ENCODE results near the gene NME4.
A peak's percentile ranks its signal among the peaks of the same experiment; 100 is the strongest.
"Not testable (repeated sequence)": the region's sequence is repeated elsewhere in the genome, so short reads cannot be mapped to it uniquely, and the experiment has no call there.

NME4 gene

DNA sequence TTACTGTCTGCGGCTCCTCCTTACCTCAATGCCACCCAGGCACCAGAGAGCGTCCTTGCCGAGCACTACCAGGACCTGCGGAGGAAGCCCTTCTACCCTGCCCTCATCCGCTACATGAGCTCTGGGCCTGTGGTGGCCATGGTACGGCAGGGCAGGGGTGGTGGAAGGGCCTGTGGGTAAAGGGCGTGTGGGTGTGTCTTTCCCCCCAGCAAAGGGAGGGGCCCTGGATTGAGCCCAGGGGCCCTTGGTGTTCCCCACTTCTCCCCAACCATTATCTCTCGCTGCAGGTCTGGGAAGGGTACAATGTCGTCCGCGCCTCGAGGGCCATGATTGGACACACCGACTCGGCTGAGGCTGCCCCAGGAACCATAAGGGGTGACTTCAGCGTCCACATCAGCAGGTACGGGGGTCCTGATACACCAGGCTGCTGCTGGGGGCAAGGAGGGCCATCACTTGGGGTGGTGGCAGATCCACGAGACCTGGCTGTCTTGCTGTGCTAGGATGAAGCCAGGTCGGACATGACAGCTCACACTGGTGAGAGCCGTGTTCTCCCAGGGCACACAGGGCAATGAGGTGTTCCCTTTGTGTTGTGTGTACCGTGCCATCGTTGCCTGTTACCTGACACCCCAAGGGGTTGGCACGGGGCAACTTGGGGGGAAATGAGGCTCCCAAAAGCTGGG is 2.5 kb downstream of the NME4 start:
- no peak for DNase-seq

DNA sequence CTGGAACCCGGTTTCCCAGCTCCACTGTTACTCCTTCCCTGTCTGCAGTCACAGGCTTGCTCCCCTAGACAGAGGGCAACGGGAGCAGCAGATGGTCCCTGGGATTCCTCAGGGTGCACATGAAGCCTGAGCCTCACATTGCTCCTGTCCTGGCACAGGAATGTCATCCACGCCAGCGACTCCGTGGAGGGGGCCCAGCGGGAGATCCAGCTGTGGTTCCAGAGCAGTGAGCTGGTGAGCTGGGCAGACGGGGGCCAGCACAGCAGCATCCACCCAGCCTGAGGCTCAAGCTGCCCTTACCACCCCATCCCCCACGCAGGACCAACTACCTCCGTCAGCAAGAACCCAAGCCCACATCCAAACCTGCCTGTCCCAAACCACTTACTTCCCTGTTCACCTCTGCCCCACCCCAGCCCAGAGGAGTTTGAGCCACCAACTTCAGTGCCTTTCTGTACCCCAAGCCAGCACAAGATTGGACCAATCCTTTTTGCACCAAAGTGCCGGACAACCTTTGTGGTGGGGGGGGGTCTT is 3.1 kb downstream of the NME4 start:
- DNase-seq, result no peak

DNA sequence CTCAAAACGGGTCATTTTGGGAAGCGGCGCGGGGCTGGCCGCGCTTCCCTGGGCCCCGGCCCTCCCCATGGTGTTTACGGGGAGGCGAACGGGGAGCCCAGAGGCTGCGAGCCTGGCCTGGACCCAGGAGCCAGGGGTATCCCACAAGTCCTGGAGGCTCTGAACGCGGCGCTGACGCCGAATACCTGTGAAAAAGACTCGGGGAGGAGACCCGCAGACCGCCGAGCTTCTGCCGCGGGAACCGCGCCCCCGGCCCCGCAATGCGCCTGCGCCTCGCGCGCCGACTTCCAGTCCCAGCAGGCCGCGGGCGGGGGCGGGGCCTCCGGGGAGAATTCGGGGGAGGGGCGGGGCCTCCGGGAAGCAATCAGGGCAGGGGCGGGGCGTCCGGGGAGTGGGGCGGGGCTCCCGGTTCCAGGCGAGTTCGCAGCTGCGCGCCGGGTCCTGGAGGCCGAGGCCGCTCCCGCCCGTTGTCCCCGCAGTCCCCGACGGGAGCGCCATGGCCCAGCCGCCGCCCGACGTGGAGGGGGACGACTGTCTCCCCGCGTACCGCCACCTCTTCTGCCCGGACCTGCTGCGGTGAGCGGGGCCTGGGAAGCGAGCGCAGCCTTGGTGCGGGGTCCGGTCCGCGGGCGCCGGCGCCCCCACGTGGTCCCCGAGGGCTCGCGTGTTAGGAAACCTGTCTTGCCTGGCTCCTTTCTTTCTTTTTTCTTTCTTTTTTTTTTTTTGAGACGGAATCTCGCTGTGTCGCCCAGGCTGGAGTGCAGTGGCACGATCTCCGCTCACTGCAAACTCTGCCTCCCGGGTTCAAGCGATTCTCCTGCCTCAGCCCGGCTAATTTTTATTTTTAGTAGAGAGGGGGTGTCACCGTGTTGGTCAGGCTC is 4.7 kb downstream of the NME4 start, which contains the start of gene DECR2:
Gene DECR2 (plus strand): TSS at position 418 of the 881 bp plus-strand sequence. CDS start 79 bp downstream, at position 497.
- DNase-seq, result peak; percentile 95

DNA sequence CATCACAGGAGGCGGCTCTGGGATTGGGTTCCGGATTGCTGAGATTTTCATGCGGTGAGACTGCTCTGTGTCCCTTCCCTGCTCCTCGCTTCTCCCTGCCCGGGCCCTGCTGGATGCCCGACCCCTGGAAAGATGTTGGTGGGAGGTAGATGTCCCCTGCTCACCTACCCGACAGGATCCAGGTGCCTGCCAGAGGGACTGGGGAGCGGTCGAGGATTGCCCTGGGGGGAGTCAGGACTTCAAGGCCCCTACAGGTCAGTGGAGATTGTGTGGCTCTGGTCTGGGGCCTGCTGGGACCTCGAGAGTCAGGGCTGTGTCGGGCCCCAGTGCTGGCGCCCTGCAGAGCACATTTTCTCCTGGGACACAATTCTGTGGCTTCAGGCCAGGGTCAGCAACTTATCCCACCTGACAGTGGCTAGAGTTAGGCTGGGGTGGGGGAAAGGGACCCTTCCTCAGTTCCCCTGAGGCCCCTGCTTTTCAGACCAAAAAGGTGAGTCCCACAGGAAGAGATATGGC is 8.0 kb downstream of the NME4 start:
- DNase-seq, result no peak

DNA sequence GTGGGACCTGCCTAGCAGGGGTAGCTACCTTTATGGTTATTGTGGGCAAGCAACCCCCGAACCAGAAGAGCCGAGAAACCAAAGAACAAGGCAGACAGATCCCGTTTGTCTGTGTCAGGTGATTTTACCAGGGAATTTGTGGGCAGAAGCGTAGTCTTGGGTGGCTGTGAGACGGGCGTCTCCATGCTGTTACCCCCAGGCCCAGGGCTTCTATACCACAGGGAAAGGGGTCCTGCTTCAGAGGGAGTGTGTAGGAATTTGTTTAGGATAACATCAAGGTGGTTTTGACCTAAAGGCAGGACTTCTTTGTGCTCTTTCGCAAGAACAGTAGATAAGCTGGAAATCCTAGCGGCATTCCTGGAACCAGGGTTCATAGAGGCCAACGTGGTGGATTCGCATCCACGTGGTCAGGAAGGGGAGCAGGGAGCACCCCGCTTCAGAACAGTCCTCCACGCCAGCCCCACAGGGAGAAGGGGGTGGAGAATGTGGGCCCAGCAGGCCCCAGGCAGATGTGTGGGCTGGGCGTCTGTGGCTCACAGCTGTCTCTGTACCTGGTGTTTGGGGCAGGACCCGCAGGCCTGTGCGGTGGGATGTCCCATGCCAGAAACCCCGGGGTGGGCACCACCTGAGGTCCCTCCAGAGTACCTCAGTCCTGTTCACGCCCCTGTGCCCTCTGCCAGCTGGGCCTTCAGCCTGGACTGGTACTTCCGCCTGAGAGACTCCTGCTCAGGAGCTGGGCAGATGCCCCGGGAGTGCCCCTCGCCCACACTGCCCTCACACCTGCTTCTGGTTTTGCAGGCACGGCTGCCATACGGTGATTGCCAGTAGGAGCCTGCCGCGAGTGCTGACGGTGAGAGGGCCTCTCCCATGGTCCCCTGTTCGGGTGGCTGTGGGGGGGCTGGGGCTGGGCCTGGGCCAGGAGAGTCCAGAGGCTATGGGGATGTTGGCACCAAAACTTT is 8.8 kb downstream of the NME4 start:
- DNase-seq, result no peak

DNA sequence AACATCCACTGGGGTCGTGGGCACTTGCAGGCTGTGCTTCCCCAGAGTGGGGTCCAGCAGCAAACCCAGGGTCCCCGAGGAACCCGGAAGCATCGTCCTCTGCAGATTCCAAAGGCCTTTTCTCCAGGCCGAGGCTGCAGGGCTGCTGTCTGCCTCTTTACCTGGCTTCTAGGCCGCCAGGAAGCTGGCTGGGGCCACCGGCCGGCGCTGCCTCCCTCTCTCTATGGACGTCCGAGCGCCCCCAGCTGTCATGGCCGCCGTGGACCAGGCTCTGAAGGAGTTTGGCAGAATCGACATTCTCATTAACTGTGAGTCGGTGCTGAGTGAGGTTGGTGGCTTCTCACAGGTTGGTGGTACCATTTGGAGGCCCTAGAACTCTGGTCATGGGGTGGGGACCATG is 10.3 kb downstream of the NME4 start:
- no peak for DNase-seq

DNA sequence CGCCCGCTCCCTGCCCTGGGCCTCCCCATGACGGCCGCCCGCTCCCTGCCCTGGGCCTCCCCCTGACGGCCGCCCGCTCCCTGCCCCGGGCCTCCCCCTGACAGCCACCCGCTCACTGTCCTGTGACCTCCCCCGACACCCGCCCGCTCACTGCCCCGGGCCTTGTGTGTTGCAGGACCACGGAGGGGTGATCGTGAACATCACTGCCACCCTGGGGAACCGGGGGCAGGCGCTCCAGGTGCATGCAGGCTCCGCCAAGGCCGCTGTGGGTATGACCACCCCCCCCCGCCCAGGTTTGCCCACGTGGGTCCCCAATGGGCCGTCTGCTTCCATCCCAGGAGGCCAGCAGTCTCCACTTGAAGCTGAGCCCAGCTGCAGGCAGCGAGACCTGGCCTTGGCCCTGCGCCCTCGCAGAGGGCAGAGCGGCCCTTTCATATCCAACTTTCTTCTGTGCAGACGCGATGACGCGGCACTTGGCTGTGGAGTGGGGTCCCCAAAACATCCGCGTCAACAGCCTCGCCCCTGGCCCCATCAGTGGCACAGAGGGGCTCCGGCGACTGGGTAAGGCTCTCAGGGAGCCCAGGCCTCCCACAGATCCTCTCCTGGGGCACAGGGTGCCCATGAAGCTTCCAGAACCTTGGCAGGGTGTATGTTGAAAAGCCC is 13.6 kb downstream of the NME4 start:
- no peak for DNase-seq

DNA sequence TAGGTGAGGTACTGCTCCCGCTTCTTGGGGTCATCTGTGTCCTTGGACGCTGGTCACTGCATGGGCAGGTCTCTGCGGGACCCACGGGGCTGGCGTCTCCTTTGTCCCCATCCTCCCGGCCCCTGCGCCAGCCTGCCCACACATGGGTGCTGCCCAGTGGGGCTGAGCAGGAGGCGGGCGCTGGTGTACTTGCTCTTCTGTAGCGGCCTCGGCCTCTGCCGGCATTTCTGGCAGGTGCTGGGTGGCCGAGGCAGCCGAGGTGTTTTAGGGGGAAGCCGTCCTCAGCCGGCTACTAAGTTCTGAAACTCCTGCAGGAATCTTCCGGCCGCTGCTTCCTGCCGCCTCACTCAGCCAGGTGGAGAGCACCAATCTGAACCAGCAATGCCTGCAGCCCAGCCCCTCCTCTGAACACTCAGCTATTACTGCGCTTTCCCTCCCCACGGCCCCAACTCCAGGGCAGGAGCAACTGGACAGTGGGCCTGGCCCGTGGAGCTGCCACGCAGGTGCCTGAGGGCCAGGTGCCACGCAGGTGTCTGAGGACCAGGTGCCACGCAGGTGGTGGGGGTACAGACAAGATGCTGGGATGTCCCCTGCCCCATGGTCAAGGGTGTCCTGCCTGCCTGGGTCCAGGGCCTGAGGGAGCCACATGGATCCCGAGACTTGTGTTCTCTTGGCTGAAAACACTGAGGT is 14.7 kb downstream of the NME4 start:
- no peak for DNase-seq

DNA sequence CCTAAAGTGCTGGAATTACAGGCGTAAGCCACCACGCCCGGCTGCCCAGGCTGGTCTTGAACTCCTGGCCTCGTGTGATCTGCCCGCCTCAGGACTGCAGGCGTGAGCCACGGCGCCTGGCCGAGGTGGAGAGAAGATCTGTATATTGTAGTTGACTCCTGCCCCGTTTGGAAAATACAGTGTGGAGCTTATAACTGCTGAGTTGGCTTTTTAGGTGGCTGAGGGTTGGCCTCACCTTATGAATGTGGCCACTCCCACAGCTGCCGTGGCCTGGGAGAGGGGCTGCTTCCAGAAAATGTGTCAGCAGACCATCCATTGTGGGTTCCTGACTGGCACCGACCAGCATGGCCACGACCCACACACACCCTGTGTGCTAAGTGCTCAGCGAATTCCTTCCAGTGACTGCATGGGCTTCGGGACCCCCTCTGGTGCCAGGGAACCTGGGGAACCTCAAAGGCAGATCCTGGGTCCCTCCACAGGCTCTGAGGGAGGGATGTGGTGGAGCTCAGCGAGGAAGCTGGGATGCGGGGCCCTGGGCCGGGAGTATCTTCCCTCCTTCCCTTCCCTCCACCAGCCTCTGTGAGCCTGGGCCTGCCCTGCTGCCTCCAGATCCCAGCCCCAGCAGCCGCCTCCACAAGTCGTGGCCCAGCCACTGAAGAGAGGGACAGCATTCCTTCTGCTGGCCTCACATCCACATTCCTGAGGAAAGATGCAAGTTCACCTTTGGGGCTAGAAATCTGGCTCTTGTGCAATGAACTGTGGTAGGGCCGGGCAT is 17.6 kb downstream of the NME4 start:
- no peak for DNase-seq

DNA sequence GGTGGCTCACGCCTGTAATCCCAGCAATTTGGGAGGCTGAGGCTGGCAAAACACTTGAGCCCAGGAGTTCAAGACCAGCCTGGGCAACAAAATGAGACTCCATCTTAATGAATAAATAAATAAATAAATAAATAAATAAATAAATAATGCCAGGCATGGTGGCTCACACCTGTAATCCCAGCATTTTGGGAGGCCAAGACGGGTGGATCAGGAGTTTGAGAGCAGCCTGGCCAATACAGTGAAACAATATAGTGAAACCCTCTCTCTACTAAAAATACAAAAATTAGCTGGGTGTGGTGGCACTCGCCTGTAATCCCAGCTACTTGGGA is 18.1 kb downstream of the NME4 start:
- not testable (repeated sequence) for DNase-seq

DNA sequence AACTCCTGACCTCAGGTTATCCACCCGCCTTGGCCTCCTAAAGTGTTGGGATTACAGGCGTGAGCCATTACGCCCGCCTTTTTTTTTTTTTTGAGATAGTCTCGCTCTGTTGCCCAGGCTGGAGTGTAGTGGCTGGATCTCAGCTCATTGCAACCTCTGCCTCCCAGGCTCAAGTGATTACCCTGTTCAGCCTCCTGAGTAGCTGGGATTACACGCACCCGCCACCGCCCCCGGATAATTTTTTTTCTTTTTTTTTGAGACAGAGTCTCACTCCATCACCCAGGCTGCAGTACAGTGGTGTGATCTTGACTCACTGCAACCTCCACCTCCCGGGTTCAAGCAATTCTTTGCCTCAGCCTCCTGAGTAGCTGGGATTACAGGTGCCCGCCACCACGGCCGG is 25.2 kb downstream of the NME4 start:
- not testable (repeated sequence) for DNase-seq

DNA sequence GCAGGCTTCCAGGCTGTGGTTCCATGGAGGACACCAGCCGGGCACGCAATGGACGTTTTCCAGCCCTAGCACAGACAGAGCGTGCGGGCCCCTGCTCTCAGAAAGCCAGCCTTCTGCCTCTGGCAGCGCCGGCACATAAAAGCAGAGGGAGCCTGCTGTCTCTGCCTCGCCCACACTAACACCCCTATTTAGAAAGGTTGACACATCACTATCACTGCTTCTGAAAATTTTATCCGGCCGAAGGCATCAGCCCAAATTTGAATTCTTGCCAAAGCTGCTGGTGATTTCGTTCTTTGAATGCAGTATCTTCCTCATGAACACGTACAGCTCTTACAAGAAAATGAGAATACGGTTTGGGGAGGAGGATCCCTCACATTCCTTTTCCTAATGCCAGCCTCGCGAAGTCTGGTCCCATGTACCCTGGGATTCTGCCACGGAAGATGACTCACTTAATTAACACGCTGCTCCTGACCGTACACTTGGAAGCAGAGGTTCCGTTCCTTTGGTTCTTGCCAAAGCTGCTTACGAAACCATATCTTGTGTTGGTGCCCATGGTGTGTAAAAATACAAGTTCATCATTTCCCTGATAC is 27.1 kb downstream of the NME4 start:
- no peak for DNase-seq

DNA sequence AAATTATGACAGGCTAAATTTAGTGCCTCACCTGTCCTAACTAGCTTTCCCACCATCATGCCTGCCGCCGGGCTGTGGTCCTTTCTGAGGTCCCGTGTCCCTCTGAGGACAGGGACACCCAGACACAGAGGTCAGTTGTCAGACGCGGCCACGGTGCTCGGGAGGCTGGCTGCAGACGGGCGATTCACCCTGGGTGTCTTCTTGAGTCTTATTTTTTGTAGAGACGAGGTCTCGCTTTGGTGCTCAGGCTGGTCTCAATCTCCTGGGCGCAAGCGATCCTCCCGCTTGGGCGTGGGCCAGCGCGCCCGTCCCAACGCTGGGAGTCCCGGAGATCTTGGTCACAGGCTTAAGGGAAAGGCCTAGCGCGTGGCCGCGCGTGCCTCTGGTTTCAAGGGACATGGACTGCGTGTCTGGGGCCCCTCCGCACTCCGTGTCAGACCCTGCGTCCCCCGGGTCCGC is 27.7 kb downstream of the NME4 start:
- no peak for DNase-seq

DNA sequence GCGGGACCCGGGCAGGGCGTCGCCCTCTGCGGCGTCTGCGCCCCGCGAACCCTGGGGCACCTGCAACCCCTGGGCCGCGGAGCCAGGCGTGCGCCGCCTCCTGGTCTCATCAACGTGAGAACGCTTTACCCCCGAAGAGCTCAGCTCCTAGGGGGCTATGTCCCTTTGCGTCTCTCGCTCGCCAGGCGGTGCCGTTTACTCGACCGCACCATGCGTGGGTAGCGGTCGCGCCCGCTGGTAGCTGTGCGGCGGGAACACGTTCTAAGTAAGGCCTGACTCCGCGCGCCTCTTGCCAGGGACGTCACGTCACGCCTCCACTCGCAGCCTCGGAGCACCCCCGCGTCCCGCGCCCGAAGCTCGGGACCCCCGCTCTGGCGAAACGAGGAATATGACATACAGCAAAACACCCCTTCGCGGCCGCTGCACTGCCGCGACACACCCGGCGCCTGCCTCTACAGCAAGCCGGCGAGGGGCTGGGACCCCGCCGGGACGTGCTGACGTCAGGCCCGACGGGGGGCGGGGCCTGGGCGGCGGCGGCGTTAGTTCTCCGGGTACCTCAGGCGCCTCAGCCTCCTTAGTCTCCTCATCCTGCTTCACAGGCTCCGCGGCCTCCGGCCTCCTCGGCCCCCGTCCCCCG is 28.2 kb downstream of the NME4 start, which contains the start of gene RAB11FIP3:
Gene RAB11FIP3 (plus strand): TSS at position 568 of the 637 bp plus-strand sequence. CDS start 358 bp downstream, outside the sequence.
- peak; percentile 95 for DNase-seq

DNA sequence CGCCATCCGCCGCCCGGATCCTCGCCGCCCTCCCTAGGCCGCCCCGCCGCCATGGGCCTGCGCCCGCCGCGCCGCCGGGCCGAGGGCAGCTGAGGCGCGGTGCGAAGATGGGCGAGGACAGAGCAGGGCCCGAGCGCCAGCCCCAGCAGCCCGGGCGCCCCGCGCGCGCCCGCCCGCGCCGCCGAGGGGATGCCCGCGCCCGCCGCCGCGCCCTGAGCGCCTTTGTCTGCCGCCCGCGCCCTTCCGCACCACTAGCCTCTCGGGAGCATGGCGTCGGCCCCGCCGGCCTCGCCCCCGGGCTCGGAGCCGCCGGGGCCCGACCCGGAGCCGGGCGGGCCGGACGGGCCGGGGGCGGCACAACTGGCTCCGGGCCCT is 28.7 kb downstream of the NME4 start:
- no peak for DNase-seq

DNA sequence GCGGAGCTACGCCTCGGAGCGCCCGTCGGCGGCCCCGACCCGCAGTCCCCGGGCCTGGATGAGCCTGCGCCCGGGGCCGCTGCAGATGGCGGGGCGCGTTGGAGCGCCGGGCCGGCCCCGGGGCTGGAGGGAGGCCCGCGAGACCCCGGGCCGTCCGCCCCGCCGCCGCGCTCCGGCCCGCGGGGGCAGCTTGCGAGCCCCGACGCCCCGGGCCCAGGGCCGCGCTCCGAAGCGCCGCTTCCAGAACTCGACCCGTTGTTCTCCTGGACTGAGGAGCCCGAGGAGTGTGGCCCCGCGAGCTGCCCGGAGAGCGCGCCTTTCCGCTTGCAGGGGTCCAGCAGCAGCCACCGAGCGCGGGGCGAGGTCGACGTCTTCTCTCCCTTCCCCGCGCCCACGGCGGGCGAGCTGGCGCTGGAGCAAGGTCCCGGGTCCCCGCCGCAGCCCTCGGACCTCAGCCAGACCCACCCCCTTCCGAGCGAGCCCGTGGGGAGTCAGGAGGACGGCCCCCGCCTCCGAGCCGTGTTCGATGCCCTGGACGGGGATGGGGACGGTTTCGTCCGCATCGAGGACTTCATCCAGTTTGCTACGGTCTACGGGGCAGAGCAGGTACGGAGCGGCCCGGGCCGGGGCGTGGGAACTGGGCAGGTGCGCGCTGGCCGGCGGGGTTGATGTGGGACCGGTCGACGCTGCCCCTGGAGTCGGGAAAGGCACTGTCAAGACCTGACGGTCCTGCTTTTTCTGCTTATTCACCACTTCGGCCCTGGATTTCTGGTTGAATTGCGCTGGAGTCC is 29.3 kb downstream of the NME4 start:
- DNase-seq, result peak; percentile 69

DNA sequence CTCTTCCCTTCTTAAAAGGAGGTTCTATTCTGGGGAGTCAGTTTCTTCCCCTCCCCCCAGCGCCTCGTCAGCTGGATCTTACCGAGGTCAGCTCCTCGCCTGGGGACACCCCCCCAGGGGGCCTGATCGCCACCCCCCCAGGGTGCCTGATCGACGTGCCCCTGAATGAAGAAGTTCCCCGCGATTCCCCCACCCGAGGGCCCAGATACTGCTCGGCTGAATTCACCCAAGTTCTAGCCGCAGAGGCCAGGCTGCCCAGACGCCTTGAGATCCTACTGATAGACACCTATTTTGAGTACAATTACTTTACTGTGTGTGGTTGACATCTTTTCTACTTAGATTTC is 29.9 kb downstream of the NME4 start:
- DNase-seq, result peak; percentile 50

DNA sequence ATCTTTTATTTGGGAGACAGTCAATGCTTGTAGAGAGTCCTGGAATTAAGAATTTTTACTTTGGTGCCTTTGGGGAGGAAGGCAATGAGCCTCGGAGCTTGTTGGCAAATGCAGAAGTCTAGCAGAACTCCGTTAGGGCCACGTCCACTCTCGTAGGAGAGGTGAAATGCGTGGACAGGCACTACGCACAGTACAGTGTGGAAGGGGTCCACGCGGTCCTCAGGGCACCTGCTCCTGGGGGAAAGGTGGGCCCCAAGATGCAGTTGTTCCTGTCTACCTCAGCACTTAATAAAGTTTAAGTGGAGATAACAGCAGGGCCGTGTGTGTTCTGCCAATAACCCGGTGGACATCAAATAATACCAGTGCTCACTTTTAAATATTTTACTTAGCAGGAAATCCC is 30.3 kb downstream of the NME4 start:
- no peak for DNase-seq

DNA sequence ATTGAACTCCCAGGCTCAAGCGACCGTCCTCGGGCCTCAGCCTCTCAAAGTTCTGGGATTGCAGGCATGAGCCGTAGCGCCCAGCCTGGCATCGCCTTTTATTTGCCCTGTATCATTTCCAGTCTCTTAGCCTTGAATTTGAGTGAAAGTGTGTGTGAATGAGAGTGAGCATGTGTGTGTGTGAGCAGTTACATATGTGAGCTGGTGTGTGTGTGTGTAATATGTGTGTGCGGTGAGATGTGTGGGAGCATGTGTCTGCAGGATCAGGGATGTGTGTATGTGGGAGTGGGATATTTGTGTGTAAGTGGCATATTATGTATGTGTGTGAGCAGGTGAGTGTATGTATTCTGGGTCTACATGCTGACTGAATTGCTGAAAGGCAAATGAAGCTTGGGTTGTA is 33.9 kb downstream of the NME4 start:
- no peak for DNase-seq
